Astrocyte (in vitro differentiated cells and primary cell): ENCODE results near the gene LDLRAD4.
"Not testable (repeated sequence)": the region's sequence is repeated elsewhere in the genome, so short reads cannot be mapped to it uniquely, and the experiment has no call there.

ENCODE experiments used
- CTCF ChIP-seq: IDR thresholded peaks from 2 replicates; pipeline ENCODE4 v1.5.1; 2011; ENCODE audit warnings: low read depth, mild to moderate bottlenecking, inconsistent platforms, low read length, moderate library complexity; ENCODE audit not compliant: insufficient read depth
- EZH2 ChIP-seq: IDR thresholded peaks from 2 replicates; pipeline ENCODE4 v1.6.1; 2012; ENCODE audit warnings: mild to moderate bottlenecking, low read length, inconsistent platforms; ENCODE audit not compliant: insufficient read depth

DNA sequence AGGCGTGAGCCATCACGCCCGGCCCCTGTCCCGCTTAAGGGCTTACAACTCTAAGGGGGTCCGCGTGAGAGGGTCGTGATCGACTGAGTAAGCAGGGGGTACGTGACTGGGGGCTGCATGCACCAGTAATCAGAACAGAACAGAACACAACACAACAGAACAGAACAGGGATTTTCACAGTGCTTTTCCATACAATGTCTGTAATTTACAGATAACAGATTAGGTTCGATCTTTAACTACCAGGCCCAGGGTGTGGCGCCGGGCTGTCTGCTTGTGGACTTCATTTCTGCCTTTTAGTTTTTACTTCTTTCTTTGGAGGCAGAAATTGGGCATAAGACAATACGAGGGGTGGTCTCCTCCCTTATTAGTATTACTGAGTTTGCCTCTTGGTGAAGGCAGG, 458.8 kb downstream of the LDLRAD4 start:
- TF ChIP-seq EZH2, CTCF: not testable (repeated sequence)
